ENCODE results near the gene ERMAP.

- TF ChIP-seq POLR2A (IDR thresholded peaks at IDR 0.05): no peak
- TF ChIP-seq CTCF (IDR thresholded peaks at IDR 0.05): no peak
These were observed 24.1 kb downstream of the ERMAP start for GRCh38 chr1:42841010-42841409.

Measured in Peyer's patch (tissue), 4 donors.